Small intestine (tissue), 7 donors: ENCODE results near the gene RAB5B. TPM values are rescaled to one million over a fixed set of nuclear protein-coding genes. Genes with fewer than 3 reads are reported as not detected.
"Not testable (repeated sequence)": the region's sequence is repeated elsewhere in the genome, so short reads cannot be mapped to it uniquely, and the experiment has no call there.

Source experiments
- DNase-seq, 2 donors: peaks; one replicate each; pipeline versions ENCODE4 v3.0.0 to v3.0.0-alpha.2; 2013
- FAIRE-seq: peaks from 2 replicates; lab custom pipeline; 2012; peaks lifted over from hg19 to GRCh38; lab: Jason Lieb, UNC
- H3K27ac ChIP-seq, 3 donors: one replicate each; pipeline ENCODE4 v1.5.1; 2013; ENCODE audit warnings: low read length in 2 of 3, mild to moderate bottlenecking in 2 of 3, control low read depth in 1 of 3, inconsistent platforms in 1 of 3, low read depth in 1 of 3, moderate library complexity in 1 of 3
- H3K27me3 ChIP-seq, 3 donors: one replicate each; pipeline ENCODE4 v1.6.1; 2013; ENCODE audit warnings: low read length in 3 of 3, inconsistent platforms in 1 of 3; ENCODE audit not compliant: control insufficient read depth in 3 of 3, insufficient read depth in 3 of 3
- H3K36me3 ChIP-seq, 3 donors: one replicate each; pipeline ENCODE4 v1.6.1; 2013; ENCODE audit warnings: low read length in 3 of 3, inconsistent platforms in 1 of 3, low read depth in 1 of 3, mild to moderate bottlenecking in 1 of 3, moderate library complexity in 1 of 3; ENCODE audit not compliant: control insufficient read depth in 3 of 3, insufficient read depth in 2 of 3
- H3K4me1 ChIP-seq, 3 donors: one replicate each; pipeline ENCODE4 v1.6.1; 2013; ENCODE audit warnings: low read length in 2 of 3, inconsistent platforms in 1 of 3, low read depth in 1 of 3, mild to moderate bottlenecking in 1 of 3, moderate library complexity in 1 of 3; ENCODE audit not compliant: control insufficient read depth in 3 of 3, insufficient read depth in 2 of 3
- H3K4me3 ChIP-seq, 3 donors: one replicate each; pipeline ENCODE4 v1.5.1; 2013; ENCODE audit warnings: low read length in 3 of 3, control low read depth in 1 of 3, inconsistent platforms in 1 of 3, low read depth in 1 of 3, mild to moderate bottlenecking in 1 of 3, moderate library complexity in 1 of 3
- H3K9me3 ChIP-seq, 2 donors: one replicate each; pipeline ENCODE4 v1.6.1; 2013; ENCODE audit warnings: low read depth in 1 of 2, low read length in 1 of 2; ENCODE audit not compliant: control insufficient read depth in 2 of 2, insufficient read depth in 1 of 2
- WGBS, 3 donors: extraction: QIAGEN DNeasy Blood & Tissue Kit; methylation state at CpG; one replicate each; pipeline ENCODE4 v1.1.7; 2013; 5-methylcytosine and 5-hydroxymethylcytosine counted together
- polyA plus RNA-seq, 4 donors: library from polyadenylated mRNA; stranded (reverse) in 3 of 4; unstranded in 1 of 4; fragments of 200-250 nt in 3 of 4; fragments of 120-200 nt in 1 of 4; gene quantifications; one replicate each; pipeline versions ENCODE4 v1.2.1 to v1.2.3, GENCODE V29; 2013
- donor health status: healthy with polysubstance abuse.
- donor health status: control.
- donor health status: control.
- donor health status: Bipolar disorder and iron deficiency.
- donor health status: healthy.

Gene RAB5B
- polyA plus RNA-seq, 4 donors = 45.8 to 119 (median 48.5) TPM

- Histone ChIP-seq H3K27me3 (no peaks in the 10 kb centered on the region), H3K4me1 (peaks cover 0 to 45% (median 0%) of the 10 kb centered on the region in 3 donors), H3K36me3 (peaks cover 9 to 49% (median 22%) of the 10 kb centered on the region in 3 donors), H3K9me3 (no peaks in the 10 kb centered on the region), H3K4me3 (no peak overlapping the region), H3K27ac (peak overlapping the region in 2 of 3 donors; percentile 28 to 90)
- WGBS, 3 donors = 48 to 74% (median 64%) methylated on average over 8 of the region's 8 CpGs
- FAIRE-seq (no peak), DNase-seq (peak; percentile 71 to 78)
These were observed 21.5 kb downstream of the RAB5B start for GRCh38 chr12:55995366-55995765.

- H3K4me1 ChIP-seq = peaks cover 0 to 52% (median 0%) of the 10 kb centered on the region in 3 donors
- 13 to 24% (median 18%) methylated on average over 14 of the region's 14 CpGs for WGBS, 3 donors
- H3K36me3 ChIP-seq = peaks cover 9 to 46% (median 13%) of the 10 kb centered on the region in 3 donors
- H3K27ac ChIP-seq = peak overlapping the region; percentile 49 to 90 (median 83)
- peak overlapping the region in 2 of 3 donors; percentile 63 to 94 for H3K4me3 ChIP-seq
- H3K9me3 ChIP-seq = no peaks in the 10 kb centered on the region
- DNase-seq (peak; percentile 79 to 82), FAIRE-seq (no peak)
- no peaks in the 10 kb centered on the region for H3K27me3 ChIP-seq
These were observed 22.4 kb downstream of the RAB5B start for GRCh38 chr12:55996201-55996714.

- peak within 1 kb of the TSS; percentile 37 to 94 (median 63) for H3K4me3 ChIP-seq
- H3K36me3 ChIP-seq = peaks cover 8 to 42% (median 10%) of the 10 kb centered on the region in 3 donors
- 2 to 7% (median 3%) methylated on average over 27 of the region's 27 CpGs for WGBS, 3 donors
- H3K27ac ChIP-seq = peak within 1 kb of the TSS; percentile 49 to 90 (median 83)
- FAIRE-seq (no peak), DNase-seq (peak; percentile 96 to 99)
- H3K9me3 ChIP-seq = no peaks in the 10 kb centered on the region
- no peaks in the 10 kb centered on the region for H3K27me3 ChIP-seq
- H3K4me1 ChIP-seq = peaks cover 0 to 59% (median 1%) of the 10 kb centered on the region in 3 donors
These were observed 23.0 kb downstream of the RAB5B start, which contains the start of gene SUOX for GRCh38 chr12:55996715-55997534. TSS of gene SUOX (plus strand) at chr12:55997276. CDS start at chr12:56002222, 4,946 bp downstream.

- peaks cover 0 to 63% (median 3%) of the 10 kb centered on the region in 3 donors for H3K4me1 ChIP-seq
- DNase-seq = peak in 1 of 2 donors; percentile 47
- peak overlapping the region; percentile 37 to 94 (median 63) for H3K4me3 ChIP-seq
- H3K9me3 ChIP-seq = no peaks in the 10 kb centered on the region
- H3K36me3 ChIP-seq = peaks cover 4 to 42% (median 4%) of the 10 kb centered on the region in 3 donors
- FAIRE-seq = no peak
- no peaks in the 10 kb centered on the region for H3K27me3 ChIP-seq
- H3K27ac ChIP-seq = peak overlapping the region in 2 of 3 donors; percentile 83 to 90
- WGBS, 3 donors = 4 to 13% (median 6%) methylated on average over 5 of the region's 5 CpGs
These were observed 23.6 kb downstream of the RAB5B start for GRCh38 chr12:55997535-55997859.

GRCh38 chr12:55999522-55999921 is 25.6 kb downstream of the RAB5B start:
- DNase-seq, H3K27ac ChIP-seq, FAIRE-seq, H3K4me3 ChIP-seq, H3K9me3 ChIP-seq, H3K27me3 ChIP-seq: not testable (repeated sequence)
- Histone ChIP-seq H3K36me3 (peaks cover 0 to 48% (median 0%) of the 10 kb centered on the region in 3 donors), H3K4me1 (peaks cover 0 to 49% (median 3%) of the 10 kb centered on the region in 3 donors)
- WGBS, 3 donors = 70 to 81% (median 73%) methylated on average over 5 to 6 of the region's 6 CpGs

- not testable (repeated sequence) for H3K27ac ChIP-seq, FAIRE-seq, H3K9me3 ChIP-seq, DNase-seq, H3K27me3 ChIP-seq, H3K4me3 ChIP-seq
- 95 to 96% (median 96%) methylated on average over 14 to 33 of the region's 33 CpGs for WGBS, 3 donors
- Histone ChIP-seq H3K36me3 (peaks cover 0 to 53% (median 0%) of the 10 kb centered on the region in 3 donors), H3K4me1 (peaks cover 0 to 44% (median 3%) of the 10 kb centered on the region in 3 donors)
These were observed 26.2 kb downstream of the RAB5B start for GRCh38 chr12:55999999-56000540.

- H3K27me3 ChIP-seq = no peaks in the 10 kb centered on the region
- no peak for FAIRE-seq
- H3K27ac ChIP-seq = peak overlapping the region; percentile 8 to 77 (median 75)
- peaks cover 0 to 35% (median 3%) of the 10 kb centered on the region in 3 donors for H3K4me1 ChIP-seq
- H3K36me3 ChIP-seq = peaks cover 0 to 54% (median 0%) of the 10 kb centered on the region in 3 donors
- H3K4me3 ChIP-seq = no peak overlapping the region
- no peaks in the 10 kb centered on the region for H3K9me3 ChIP-seq
- 15 to 56% (median 37%) methylated on average over 7 of the region's 7 CpGs for WGBS, 3 donors
- DNase-seq = peak; percentile 67 to 78
These were observed 27.7 kb downstream of the RAB5B start for GRCh38 chr12:56001487-56002100.

- FAIRE-seq, H3K9me3 ChIP-seq, H3K4me3 ChIP-seq, H3K27ac ChIP-seq, H3K27me3 ChIP-seq, DNase-seq: not testable (repeated sequence)
- 66 to 77% (median 76%) methylated on average over 5 of the region's 5 CpGs for WGBS, 3 donors
- Histone ChIP-seq H3K36me3 (peaks cover 0 to 54% (median 0%) of the 10 kb centered on the region in 3 donors), H3K4me1 (peaks cover 0 to 35% (median 3%) of the 10 kb centered on the region in 3 donors)
These were observed 29.5 kb downstream of the RAB5B start for GRCh38 chr12:56003376-56003775.
